Suprapubic skin (tissue), 4 donors: ENCODE data around the gene ZSWIM6. TPM values are rescaled to one million over a fixed set of nuclear protein-coding genes. Genes with fewer than 3 reads are reported as not detected.

ENCODE experiments used
- DNase-seq, 2 donors: peaks; one replicate each; pipeline ENCODE4 v3.0.0-alpha.2; 2019; ENCODE audit warnings: low spot score in 2 of 2
- H3K27ac ChIP-seq: fragments of 200-600 bp; sonication (generic); one replicate; pipeline ENCODE4 v1.5.1; 2019
- H3K27me3 ChIP-seq: fragments of 200-600 bp; sonication (generic); one replicate; pipeline ENCODE4 v1.5.1; 2019
- H3K36me3 ChIP-seq: fragments of 200-600 bp; sonication (generic); one replicate; pipeline ENCODE4 v1.5.1; 2019
- H3K4me1 ChIP-seq: fragments of 200-600 bp; sonication (generic); one replicate; pipeline ENCODE4 v1.5.1; 2019
- H3K4me3 ChIP-seq: fragments of 200-600 bp; sonication (generic); one replicate; pipeline ENCODE4 v1.5.1; 2019; ENCODE audit warnings: mild to moderate bottlenecking
- H3K9me3 ChIP-seq: fragments of 200-600 bp; sonication (generic); one replicate; pipeline ENCODE4 v1.5.1; 2019
- EP300 ChIP-seq: sonication (generic); formaldehyde crosslinking; IDR thresholded peaks from one replicate; pipeline ENCODE4 v1.6.1; 2017; ENCODE audit warnings: antibody characterized with exemption
- POLR2A ChIP-seq, 2 donors: fragments of 450-650 bp; IDR thresholded peaks; one replicate each; pipeline ENCODE4 v1.6.1; 2017; ENCODE audit warnings: antibody characterized with exemption in 2 of 2, mild to moderate bottlenecking in 2 of 2, moderate library complexity in 2 of 2
- POLR2AphosphoS5 ChIP-seq, 3 donors: sonication (generic); formaldehyde crosslinking; IDR thresholded peaks; one replicate each; pipeline ENCODE4 v1.6.1; 2017; ENCODE audit warnings: antibody characterized with exemption in 3 of 3
- WGBS: methylation state at CpG from one replicate; pipeline ENCODE4 v1.1.5; 2018; 5-methylcytosine and 5-hydroxymethylcytosine counted together
- total RNA-seq, 4 donors: library from RNA; depleted of rRNA; stranded (reverse); fragments of >200 nt; gene quantifications; one replicate each; pipeline ENCODE4 v1.1.0, GENCODE V29; 2016
- TF ChIP-seq, protein P1 (sequence below), 2 donors: fragments of 200-600 bp in 1 of 2; fragments of 450-650 bp in 1 of 2; sonication (generic) in 1 of 2; IDR thresholded peaks; one replicate each; pipeline ENCODE4 v1.5.1; 2016 to 2019; ENCODE audit warnings: antibody characterized with exemption in 2 of 2, mild to moderate bottlenecking in 1 of 2, moderate library complexity in 1 of 2

The ZSWIM6 gene
- total RNA-seq, 4 donors from 2014 or later = 7.3 to 12.2 (median 8.2) TPM

DNA sequence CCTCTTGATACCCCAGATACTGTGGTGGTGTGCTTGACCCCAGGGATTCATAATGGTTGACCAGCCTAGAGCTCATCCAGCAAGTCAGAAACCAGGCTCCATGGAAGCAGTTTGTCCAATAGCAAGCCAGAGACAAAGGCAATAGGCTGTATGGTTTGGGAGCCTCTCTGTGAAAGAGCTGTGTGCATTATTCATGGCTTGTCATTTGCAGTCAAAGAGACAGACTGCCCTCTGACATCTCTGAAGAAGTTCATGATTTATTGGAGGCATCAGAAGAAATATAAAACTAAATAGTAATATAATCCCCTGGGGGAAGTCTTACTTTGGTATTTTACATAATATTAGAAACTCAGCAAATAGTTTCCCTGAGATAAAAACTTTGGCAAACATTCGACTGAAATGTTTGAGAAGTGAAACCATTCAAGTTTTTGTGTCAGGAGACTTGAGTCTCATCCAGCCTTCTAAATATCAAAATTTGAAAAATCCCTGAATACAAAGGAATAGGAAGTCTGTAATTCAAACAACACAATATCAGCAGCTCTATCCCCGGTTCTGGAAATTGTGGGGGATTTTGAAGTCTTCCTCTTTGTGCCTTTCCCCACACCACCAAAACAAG is 250.3 kb downstream of the ZSWIM6 start:
- no peak overlapping the region for H3K27ac ChIP-seq
- 5% methylated on average over 2 of the region's 2 CpGs for WGBS
- DNase-seq = no peak

DNA sequence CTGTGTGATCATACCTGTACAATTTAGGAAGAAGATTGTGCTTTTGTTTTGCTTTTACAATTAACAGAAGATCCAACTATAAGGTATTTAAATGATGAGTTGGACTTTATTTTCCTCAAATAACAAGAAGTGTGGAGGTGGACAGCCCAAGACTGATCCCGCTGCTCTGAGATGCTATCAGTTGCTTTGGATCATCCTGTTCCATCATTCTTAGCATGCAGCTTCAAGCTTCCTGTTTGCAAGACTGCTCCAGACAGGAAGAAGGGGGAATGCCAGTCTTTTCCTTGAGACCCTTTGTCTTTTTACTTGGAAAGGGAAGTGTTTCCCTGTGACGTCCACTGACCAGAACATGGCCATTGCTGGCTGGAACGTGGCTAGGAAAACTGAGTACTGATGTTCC is 250.8 kb downstream of the ZSWIM6 start:
- Histone ChIP-seq H3K4me3 (no peak overlapping the region), H3K36me3 (no peaks in the 10 kb centered on the region), H3K9me3 (no peaks in the 10 kb centered on the region), H3K27me3 (no peaks in the 10 kb centered on the region), H3K27ac (no peak overlapping the region), H3K4me1 (peaks cover 4% of the 10 kb centered on the region)
- TF ChIP-seq EP300 = no peak
- no peak for TF ChIP-seq POLR2AphosphoS5 (IDR thresholded peaks at IDR 0.05)
- TF ChIP-seq, protein P1, sequence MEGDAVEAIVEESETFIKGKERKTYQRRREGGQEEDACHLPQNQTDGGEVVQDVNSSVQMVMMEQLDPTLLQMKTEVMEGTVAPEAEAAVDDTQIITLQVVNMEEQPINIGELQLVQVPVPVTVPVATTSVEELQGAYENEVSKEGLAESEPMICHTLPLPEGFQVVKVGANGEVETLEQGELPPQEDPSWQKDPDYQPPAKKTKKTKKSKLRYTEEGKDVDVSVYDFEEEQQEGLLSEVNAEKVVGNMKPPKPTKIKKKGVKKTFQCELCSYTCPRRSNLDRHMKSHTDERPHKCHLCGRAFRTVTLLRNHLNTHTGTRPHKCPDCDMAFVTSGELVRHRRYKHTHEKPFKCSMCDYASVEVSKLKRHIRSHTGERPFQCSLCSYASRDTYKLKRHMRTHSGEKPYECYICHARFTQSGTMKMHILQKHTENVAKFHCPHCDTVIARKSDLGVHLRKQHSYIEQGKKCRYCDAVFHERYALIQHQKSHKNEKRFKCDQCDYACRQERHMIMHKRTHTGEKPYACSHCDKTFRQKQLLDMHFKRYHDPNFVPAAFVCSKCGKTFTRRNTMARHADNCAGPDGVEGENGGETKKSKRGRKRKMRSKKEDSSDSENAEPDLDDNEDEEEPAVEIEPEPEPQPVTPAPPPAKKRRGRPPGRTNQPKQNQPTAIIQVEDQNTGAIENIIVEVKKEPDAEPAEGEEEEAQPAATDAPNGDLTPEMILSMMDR (IDR thresholded peaks at IDR 0.05) = no peak
- no peak for TF ChIP-seq POLR2A (IDR thresholded peaks at IDR 0.05)
- no peak for DNase-seq
- 66% methylated on average over 3 of the region's 3 CpGs for WGBS

More for the DNA sequence above, 250.3 kb downstream of the ZSWIM6 start:
- Histone ChIP-seq H3K9me3 (no peaks in the 10 kb centered on the region), H3K4me3 (no peak overlapping the region), H3K4me1 (peaks cover 4% of the 10 kb centered on the region), H3K27me3 (no peaks in the 10 kb centered on the region), H3K36me3 (no peaks in the 10 kb centered on the region)
- TF ChIP-seq POLR2AphosphoS5 (IDR thresholded peaks at IDR 0.05) = no peak
- TF ChIP-seq POLR2A (IDR thresholded peaks at IDR 0.05) = no peak
- no peak for TF ChIP-seq EP300

DNA sequence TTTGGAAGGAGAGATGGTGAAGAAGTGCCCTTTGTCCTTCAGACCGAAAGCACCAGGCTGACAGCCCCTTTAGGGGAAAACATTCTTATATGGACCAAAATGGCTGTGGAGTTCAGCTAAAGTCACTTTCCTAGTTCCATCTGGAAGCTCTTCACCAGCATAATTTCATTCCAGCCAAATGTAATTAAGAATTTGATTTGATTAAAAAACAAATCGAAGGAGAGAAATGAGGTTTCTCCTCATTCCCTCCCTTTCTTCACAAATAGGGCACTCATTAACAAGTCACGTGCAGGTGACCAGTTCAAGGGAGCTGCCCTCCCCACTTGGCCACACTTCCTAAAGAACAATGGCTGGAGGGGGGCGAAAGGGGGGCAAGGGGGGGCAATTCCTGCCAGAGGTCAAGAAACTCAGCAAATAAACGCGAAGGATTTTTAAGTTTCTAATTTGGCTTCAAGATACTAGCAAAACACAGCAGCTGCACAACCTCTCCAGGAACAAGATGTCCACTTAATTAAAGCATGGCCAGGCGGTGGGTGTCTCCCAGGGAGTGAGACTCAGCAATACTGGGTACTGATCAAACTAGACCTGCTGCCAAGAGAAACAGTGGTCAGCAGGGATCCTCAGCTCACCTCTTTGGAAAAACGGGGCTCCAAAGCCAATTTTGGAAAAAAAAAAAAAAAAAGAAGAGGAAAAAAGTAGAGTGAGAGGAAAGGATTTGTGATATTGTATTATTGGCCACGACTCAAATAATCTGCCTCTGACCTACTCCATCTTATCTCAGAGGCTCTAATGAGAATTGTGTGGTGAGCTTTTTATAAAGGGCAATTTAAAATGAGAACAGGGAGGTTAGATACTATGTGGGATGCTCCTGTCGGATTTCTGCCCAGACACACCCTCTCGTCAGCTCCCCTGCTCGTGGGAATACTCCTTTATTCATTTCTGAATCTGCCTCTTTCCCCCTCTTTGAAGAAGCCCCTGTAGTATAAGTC is 254.3 kb downstream of the ZSWIM6 start:
- no peaks in the 10 kb centered on the region for H3K9me3 ChIP-seq
- TF ChIP-seq EP300 = no peak
- no peak for TF ChIP-seq POLR2A (IDR thresholded peaks at IDR 0.05)
- no peak for TF ChIP-seq POLR2AphosphoS5 (IDR thresholded peaks at IDR 0.05)
- TF ChIP-seq, protein P1 (IDR thresholded peaks at IDR 0.05) = no peak
- no peak for DNase-seq
- no peak overlapping the region for H3K27ac ChIP-seq
- H3K27me3 ChIP-seq = no peaks in the 10 kb centered on the region
- WGBS = 71% methylated on average over 12 of the region's 12 CpGs
- H3K4me3 ChIP-seq = no peak overlapping the region
- H3K36me3 ChIP-seq = no peaks in the 10 kb centered on the region
- peaks cover 4% of the 10 kb centered on the region for H3K4me1 ChIP-seq

- WGBS = 74% methylated on average over 6 of the region's 6 CpGs
- DNase-seq = no peak
These were observed 255.1 kb downstream of the ZSWIM6 start for GRCh38 chr5:61587125-61587524.

GRCh38 chr5:61588216-61588615 is 256.2 kb downstream of the ZSWIM6 start:
- no peak overlapping the region for H3K27ac ChIP-seq
- 60% methylated on average over 2 of the region's 2 CpGs for WGBS
- H3K27me3 ChIP-seq = no peaks in the 10 kb centered on the region
- H3K4me1 ChIP-seq = no peaks in the 10 kb centered on the region
- DNase-seq = no peak
- TF ChIP-seq, protein P1 (IDR thresholded peaks at IDR 0.05) = no peak
- no peak for TF ChIP-seq POLR2A (IDR thresholded peaks at IDR 0.05)
- TF ChIP-seq EP300 = no peak
- no peak for TF ChIP-seq POLR2AphosphoS5 (IDR thresholded peaks at IDR 0.05)
- H3K9me3 ChIP-seq = no peaks in the 10 kb centered on the region
- H3K36me3 ChIP-seq = no peaks in the 10 kb centered on the region
- H3K4me3 ChIP-seq = no peak overlapping the region

More at GRCh38 chr5:61587125-61587524, 255.1 kb downstream of the ZSWIM6 start:
- Histone ChIP-seq H3K27me3 (no peaks in the 10 kb centered on the region), H3K27ac (no peak overlapping the region), H3K9me3 (no peaks in the 10 kb centered on the region), H3K4me3 (no peak overlapping the region), H3K36me3 (no peaks in the 10 kb centered on the region), H3K4me1 (peaks cover 4% of the 10 kb centered on the region)
- no peak for TF ChIP-seq POLR2AphosphoS5 (IDR thresholded peaks at IDR 0.05)
- TF ChIP-seq, protein P1 (IDR thresholded peaks at IDR 0.05) = no peak
- TF ChIP-seq EP300 = no peak
- no peak for TF ChIP-seq POLR2A (IDR thresholded peaks at IDR 0.05)
